HG03521 (cell line): ENCODE measurements around the gene JAML.

Experiments used
- ATAC-seq: cut with Tn5 transposase; IDR thresholded peaks from one replicate; pipeline ENCODE4 v1.9.1; 2021; ENCODE audit warnings: mild to moderate bottlenecking, moderate library complexity; ENCODE audit not compliant: unreplicated experiment

The JAML gene

DNA sequence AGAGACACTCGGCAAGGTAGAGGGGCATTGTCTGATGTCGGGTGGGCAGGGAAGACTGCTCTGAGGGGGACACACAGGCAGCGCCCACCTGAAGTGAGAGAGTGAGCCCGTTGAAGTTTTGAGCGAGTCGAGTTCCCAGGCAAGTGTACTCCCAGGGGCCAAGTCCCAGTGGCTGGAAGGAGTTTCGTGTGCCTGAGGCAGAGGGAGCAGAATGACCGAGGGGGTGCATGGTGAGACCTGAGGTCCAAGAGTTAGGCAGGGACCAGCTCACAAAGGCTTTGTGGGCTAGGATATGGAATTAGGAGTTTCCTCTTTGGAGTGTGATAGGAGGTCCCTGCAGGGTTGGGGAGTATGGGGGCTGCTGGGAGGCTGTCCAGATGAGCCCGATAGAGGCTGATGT, 54.6 kb downstream of the JAML start:
- ATAC-seq, result no peak

DNA sequence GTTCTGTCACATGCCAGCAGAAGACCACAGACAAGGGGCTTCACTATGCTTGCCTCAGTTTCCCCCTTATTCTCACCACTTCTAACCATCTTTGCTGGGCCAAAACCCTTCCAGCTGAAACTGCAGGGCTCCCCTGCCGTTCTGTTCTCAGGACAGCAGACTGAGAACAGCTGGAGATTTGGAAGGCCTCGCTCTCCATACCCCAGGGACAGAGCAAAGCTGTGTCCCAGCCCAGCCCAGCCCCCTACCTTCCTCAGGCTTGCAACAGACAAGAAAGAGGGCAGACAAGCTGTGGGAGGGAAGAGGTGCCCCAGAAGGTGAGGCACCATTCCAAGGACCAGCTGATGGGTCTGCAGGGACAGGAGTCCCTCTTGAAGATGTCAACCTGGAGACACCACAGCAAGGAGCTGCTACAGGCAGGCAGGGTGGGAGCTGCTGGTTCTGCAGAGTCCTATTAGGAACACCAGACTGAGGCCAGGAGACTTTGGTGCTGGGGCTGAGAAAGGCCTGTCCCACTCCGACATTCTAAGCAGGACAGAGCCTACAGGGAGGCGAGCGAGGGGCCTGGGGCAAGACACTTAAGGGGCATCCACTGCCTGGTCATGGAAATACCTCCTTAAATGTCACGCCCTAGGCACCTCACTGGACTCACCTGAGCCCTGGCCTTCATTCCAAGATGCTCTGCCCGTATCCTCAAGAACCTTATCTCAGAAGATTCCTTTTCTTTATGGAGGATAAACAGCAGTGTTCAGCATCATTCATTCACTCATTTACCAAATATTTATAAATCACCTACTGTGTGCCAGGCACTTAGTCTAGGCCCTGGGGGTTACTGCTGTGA, 55.3 kb downstream of the JAML start:
- no peak for ATAC-seq

GRCh38 chr11:118168751-118169150, 56.1 kb downstream of the JAML start:
- ATAC-seq, result no peak

DNA sequence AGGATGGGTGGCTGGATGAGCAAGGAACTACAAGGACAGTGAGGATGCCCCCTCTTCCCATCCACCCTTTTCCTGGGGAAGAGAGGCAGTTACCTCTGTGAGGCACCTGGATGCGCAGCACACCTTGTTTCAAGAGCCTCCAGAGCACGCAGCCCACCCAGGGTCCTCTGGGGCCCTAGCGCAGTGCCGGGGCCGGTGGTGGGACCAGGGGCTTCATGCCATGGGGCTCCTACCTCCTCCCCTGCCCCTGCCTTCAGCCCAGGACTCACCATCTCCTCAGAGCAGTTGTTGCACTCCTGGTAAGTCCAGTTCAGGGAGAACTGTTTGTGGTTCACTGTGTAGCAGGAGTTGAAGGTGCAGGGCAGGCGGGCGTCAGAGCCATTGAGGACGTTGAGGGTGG, 56.5 kb downstream of the JAML start:
- ATAC-seq, result no peak

- ATAC-seq, result no peak
Measured at GRCh38 chr11:118167906-118168305, 56.9 kb downstream of the JAML start.

DNA sequence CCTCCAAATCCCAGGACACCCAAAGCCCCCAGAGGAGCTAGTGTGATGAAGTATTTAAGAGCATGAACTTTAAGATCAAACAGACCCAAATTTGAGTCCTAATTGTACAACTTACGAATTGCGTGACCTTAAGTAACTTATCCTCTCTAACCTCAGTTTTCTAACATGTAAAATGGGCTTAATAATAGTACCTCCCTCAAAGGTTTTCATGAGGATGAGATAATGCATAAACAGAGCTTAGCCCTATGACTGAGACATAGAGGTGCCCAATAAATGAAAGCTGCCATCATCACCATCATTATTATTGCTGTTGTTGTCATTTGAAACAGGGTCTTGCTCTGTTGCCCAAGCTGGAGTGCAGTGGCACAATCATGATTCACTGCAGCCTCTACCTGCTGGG, 57.6 kb downstream of the JAML start:
- no peak for ATAC-seq

DNA sequence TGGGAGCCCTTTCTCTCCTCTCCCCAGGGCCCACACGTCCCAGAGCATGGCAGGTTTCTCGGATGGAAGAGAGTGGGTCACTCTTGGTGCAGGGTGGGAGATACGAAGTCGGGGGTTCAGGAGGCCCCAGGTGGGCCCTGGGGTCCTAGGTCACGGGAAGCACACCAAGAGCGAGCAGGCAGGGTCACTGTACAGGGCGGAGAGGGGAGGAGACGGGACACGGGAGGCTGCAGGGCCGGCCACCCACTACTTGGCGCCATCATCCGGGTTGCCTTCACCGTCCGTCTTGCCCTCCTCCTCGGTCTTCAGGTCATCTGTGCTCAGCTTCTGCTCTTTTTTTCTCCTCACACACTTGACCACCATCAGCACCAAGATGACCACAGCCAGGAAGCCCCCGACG, 58.2 kb downstream of the JAML start:
- ATAC-seq, result no peak

GRCh38 chr11:118164885-118165284, 59.9 kb downstream of the JAML start:
- ATAC-seq, result no peak

GRCh38 chr11:118163494-118163893, 61.3 kb downstream of the JAML start:
- no peak for ATAC-seq

- no peak for ATAC-seq
Measured at GRCh38 chr11:118162846-118163245, 62.0 kb downstream of the JAML start.

- no peak for ATAC-seq
Measured at GRCh38 chr11:118161786-118162185, 63.0 kb downstream of the JAML start.

DNA sequence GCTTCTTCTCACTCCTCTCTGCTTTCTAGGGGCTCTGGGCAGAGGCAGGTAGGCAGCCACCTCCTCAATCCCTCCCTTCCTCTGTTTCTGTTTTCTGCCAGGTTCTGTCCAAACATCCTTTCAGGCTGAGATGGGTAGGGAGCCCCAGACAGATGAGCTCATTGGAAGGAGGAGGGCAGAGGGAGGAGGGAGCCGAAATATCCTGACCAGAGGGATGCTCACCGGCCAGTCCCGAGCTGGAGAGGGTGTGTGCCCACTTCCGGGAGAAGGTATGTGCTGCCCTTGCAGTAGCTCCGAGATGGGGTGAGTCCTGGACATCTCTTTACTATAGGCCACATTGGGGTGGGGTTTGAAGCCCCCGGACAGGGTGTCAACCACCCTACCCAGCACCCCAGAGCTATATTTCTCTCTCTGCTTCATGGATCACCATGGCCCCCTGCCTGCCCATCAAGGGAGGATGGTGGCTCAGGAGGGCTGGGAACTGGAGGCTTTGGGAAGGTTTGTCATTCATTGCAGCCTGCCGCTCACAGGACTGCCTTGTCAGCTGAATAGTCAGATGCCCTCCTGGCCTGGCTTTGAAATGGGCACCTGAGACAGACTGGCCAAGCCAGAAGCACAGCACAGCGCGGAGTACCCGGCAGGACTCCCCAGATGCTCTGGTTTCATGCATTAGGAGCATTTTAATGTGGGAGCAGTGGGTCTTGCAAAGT, 67.5 kb downstream of the JAML start:
- ATAC-seq, result no peak

- ATAC-seq, result no peak
Measured at GRCh38 chr11:118156531-118157185, 68.2 kb downstream of the JAML start.

DNA sequence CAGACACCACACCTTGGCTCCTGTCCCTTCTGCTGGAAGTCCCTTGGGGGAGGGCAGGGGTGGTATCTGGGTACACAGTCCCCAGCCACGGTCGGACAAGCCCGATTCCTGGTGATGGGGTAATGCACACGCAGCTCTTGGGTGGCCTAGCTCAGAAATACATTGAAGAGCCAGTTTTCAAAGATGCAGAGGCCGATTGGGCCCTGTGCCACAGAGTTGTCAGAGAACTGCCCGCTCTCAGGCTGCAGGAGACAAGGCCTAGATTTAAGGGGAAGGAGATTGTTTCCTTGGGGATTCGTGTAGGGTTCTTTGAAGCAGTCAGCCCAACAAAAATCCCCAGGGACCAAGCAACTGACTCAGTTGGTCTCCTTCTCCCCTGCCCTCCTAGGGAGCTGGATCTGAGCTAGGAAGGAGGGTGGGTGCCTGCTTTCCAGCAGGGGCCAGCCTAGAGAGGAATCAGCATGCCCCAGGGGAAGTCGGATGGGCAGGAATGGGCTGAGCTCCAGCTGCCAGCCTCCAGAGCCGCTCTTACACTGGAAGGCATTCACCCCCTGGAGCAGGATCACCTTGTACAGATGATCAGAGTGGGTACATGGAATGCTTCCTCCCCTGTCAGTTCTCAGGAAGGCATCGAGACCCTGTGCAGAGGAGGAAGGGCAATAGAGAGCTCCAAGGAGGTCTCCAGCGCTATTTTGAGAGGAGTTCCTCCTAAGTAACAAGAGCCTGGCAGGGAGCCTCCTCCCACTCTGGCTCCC, 68.9 kb downstream of the JAML start:
- no peak for ATAC-seq

GRCh38 chr11:118154641-118155040, 70.2 kb downstream of the JAML start:
- ATAC-seq, result no peak

DNA sequence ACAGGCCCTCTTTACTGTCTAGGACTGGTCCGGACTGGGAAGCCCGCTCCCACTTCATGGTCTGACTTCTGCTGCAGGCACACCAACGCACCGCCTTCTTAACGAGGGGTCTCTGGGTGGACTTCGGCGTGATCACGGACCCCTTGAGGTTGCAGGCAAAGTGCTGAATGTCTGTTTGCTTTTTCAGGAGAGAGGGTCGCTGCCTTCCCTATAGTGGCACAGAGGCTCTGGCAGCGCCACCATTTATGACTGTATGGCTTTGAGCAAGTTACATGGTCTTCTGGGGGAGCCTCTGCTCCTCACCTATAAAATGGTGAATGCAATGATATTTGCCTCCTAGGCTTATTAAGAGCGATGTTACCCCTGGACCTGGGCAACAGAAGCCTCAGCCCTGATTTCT, 70.8 kb downstream of the JAML start:
- no peak for ATAC-seq

- ATAC-seq, result no peak
Measured at GRCh38 chr11:118153516-118153915, 71.3 kb downstream of the JAML start.

DNA sequence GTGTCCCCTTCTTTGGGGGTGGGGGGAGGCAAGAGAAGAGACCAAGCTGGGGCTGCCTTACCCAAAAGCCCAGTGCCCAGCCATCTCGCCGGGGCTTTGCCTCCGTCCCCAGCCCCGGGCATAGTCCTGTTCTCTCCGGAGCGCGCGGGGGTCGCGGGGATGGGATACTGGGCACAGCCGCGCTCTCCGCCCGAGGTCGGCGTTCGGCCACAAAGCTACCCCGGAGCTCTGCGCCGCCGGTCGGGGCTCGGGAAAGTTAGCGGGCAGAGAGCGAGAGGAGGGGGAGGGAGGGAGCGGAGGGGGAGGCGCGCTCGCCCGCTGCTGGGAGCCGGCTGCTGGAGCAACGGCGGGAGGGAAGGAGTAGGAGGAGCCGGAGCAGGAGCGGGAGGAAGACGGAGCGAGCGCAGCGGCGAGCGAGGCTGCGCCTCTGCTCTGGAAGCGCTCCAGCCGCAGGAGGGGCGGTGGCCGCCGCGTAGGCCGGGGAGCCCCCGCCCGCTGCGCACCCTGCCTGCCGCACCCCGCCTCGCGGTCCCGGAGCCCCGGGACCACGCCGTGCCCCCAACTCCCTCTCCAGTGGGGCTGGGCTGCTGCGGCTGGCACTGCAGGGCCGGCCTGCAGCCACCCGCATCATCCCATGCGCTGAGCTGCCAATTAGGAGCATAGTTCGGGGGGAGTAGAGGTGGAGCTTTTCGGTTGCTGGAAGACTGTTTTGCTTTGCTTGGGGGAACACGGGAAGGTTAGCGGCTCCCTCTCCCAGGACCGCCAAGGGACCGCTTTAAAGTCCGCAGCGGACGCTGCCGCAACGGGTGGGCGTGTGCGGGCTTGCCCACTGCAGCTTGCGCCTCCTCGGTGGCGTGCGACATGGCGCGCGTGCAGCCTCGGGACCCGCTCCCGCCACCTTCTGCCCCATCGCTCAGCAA, 72.0 kb downstream of the JAML start, which contains the start of gene SCN4B:
Gene SCN4B (minus strand): TSS at position 272 of the 920 bp plus-strand sequence. CDS start 150 bp downstream, at position 122.
- no peak for ATAC-seq

DNA sequence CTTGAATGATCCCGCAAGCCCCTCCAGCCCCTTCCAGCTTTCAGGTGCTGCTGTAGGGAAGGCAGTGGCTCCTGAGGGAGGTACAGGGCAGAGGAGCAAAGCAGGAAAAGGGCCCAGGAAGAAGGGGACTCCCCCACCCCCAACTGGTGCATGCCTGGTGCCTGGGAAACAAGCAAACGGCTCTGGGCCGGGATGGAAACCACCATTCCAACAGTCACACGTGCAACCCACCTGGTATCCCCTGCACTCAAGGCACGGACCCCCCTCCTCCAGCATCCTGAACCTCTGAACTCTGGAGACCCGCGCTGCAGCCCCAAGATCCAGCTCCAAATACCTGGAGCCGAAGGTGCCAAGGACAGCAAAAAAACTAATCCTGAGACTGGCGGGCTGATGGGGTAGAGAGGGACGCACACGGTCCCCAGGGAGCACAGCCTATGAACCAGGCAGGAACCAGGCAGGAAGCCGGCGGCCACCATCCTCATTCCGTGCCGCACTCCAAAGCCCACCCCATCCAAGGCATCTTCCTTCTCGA, 72.7 kb downstream of the JAML start:
- ATAC-seq, result no peak

DNA sequence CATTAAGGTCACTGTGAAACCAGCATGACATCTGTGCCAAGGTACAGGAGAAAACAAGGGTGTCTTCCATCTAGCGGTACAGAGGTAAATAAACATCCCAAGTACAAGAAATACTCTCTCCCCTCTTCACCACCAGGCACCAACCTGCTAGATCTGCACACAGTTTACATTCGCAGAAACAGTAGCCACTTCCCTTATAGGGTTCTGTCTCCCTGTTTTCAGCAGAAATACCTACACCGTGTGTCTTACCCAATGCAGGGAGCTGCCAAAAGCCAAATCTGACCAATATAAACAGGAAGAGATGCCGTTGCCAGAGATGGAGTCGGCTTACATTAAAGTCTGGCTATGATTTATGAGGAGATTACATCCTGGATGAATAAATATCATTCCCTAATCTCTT, 73.4 kb downstream of the JAML start:
- ATAC-seq, result no peak
